Renal cortical epithelial cell (primary cell): ENCODE results near the gene TTC22. TPM values are rescaled to one million over a fixed set of nuclear protein-coding genes. Genes with fewer than 3 reads are reported as not detected.

Source experiments
- DNase-seq: peaks from one replicate; pipeline ENCODE4 v3.0.0-alpha.2; 2011; ENCODE audit warnings: low read depth
- total RNA-seq: library from RNA; depleted of rRNA; stranded (reverse); fragments of >200 nt; gene quantifications from 2 replicates; pipeline ENCODE4 v1.2.3, GENCODE V29; 2014

The TTC22 gene
- 6.9 and 10.3 TPM in 2 replicates for total RNA-seq

DNA sequence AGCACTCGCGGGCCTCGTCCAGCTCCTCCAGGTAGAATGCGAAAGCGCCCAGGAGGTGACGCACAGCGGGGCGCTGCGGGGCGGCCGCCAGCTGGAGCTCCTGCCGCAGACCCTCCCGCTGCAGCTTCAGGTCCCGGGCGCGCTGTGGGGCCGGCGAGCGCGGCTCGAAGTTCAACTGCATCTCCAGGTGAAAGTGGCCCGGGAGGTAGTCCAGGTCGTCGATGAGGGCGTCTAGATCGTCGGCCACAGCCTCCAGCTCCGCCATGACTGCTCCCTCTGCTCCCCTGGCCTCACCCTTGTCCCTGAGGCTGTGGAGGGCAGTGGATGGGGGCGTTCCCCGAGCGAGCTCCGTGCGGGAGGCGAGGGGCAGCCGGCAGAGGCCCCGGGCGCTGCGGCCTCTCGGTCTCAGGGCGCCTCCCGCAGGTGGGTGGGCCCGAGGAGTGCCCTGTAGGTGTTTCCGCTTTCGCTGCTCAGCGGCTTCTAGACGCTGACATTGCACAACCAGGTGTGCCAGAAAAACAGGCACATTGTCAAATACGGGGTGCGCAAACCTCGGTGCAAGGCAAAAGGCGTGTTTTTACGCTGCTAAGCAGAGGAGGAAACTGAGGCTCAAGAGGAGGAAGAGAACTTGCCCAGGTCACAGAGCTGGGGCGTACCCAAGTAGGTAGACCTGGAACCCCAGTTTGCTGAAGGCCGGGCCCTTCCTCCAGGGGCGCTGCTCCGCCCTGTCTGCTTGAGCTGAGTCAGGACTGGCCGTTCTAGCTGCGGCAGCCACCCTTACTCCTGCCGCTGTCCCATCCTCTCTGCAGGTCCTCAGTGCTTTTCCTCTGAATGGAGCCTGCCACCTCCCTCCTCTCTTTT, at the start of gene TTC22:
Gene TTC22 (minus strand): TSS at position 425 of the 861 bp plus-strand sequence. CDS start 160 bp downstream, at position 265.
- DNase-seq: peak; percentile 29

DNA sequence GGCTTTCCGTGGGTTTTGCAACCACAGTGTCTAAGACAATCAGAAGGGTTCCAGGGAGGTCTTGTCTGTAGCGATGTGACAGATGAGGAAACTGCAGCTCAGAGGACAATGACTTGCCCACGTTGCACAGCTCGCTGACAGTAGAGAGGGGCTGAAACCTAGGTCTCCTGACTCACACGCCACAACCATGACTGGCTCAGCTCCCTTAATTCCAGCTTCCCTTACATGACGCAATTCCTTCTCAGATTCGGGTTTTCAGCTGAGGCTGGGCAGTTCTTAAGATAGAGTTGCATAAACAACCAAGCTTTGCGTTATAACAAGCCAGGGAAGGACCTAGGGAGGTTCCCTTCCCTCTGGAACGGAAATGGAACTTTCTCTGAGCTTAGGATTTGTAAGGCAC, 49.6 kb upstream of the TTC22 start:
- peak; percentile 95 for DNase-seq

DNA sequence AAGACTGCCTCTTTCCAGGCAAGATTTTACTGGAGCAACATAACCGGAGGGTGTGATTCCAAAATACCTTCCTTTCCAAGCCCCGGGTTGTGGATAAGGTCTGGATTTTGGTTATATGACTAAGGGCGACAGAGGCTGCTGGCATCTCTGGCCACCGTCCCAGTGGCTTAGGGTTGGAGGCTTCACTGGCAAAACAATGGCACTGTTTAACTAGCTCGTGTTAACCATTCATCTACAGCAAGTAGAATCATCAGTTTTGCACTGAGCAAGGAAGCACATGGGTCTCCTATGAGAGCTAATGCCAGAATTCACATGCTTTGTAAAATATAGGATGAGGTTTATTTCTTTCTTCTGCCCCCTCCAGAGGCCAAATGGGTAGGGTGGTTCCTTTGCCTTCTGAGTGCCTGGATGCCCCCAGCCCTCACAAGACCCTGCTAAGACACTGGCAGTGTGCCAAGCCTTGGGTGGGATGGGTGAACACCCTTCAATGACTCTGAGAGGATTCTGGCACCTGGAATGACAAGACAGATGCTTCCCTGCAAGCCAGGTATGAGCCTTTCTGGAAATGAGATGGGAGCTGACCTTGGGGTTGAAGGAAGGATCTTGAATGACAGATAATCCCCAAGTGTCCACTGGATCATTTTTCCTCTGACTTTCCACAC, 49.1 kb upstream of the TTC22 start:
- DNase-seq: peak; percentile 91

DNA sequence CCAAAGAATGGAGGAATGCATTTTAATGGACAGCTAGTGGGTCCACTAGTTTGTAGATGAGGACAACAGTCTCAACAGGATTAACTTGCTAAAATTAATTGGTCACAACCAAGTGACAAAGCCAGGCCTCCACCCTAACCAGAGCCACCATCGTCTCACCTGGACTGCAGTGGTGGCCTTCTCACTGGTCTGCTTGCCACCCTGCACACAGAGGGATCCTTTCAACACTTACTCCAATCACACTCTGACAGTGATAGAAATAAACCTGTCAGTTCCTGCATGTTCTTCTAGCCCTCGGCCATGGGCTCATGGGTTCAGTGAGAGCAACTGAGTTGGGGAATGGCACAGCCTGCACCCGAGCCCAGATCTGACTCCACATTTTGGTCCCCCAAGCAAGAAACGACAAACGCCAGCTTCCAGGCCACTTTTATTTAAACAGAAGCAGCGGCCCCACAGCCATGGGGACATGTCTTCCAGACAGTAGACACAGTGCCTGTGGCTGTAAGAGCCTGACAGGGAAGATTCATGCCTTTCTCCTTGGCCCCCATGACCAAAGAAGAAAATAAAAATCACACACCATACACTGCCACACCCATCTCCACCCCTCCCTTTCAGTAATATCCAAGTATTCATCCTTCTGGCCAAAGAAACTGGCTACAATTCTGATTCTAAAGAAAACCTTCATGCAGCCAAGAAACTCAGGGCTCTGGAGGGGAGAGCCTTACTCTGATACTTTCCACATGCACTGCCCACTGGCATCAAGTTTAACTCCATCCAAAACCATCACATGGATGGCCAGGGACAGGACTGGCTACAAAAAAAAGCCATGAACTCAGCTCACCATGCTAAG, 48.3 kb upstream of the TTC22 start:
- no peak for DNase-seq

DNA sequence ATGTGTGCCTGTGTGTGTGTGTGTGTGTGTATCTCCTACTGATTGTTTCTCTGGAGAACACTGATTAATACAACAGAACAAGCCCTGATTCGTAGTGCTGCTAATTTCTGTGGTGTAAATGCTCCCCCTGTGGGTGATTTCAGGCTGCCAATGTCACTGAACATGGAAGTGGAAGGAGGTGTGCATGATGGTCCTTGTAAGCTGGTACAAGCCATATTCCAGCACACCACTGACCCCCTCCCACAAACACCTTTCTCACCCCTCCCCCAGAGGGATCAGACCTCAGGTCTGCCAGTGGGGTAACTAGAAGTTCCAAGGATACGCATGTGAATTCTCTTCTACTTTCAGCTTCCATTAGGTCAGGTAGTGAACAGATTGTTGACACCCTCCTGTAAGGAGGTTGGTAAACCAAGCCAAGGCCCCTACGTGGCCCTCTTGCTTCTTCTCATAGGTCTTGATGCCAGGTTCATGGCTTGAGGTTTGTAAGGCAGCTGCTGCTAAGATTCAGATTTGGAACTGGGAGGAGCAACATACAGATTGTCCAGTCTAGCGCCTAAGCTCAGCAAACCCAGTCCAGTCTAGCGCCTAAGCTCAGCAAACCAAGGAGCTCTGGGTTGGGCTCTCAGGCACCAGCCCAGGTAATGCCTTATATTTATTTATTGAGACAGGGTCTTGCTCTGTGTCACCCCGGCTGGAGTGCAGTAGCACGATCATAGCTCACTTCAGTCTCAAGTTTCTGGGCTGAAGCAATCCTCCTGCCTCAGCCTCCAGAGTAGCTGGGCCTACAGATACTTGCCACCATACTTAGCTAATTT, 47.2 kb upstream of the TTC22 start:
- no peak for DNase-seq

DNA sequence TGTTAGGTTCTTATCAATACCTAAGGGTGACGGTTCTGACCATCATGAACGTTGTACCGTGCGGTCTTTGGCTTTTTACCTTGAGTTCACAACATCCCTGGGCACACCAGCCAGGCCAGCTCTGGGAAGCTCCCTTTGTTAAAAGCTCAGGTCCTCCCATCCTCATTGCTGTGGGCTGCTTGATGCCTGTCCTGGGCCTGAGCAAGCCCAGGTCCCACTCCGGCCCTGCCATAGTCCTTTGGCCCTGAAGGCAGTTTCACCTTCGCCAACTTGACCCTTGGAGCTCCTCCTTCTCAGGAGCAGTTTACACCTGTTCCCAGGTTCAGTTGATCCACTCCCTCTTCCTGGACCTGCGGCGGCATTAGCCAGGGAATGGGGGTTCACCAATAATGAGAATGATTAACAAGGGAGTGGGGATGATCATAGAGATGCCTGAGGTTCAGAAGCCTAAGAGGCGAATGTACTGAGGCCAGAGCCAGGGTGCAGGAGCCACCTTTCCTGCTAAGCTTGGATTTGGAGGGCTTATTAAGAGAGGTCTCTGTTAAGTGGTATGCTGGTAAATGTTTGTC, 45.7 kb upstream of the TTC22 start:
- DNase-seq: no peak

DNA sequence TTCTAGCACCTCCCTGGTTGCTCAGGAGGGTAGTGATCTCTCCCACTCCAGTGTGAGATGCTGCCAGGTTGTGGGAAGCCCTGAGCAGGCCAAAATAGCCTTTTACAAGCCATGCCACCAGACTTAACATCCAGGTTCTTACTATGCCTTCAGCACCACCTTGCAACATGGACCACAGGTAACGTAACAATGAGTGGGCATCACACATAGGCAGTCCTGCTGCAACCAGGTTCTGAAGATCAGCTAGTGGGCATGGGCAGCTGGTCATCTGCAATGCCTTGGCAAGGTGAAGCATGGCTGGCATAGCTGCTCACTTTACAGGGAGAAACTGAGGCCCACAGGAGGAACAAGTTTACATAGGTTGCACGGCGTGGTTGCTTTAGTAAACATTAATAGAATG, 45.2 kb upstream of the TTC22 start:
- DNase-seq: no peak

DNA sequence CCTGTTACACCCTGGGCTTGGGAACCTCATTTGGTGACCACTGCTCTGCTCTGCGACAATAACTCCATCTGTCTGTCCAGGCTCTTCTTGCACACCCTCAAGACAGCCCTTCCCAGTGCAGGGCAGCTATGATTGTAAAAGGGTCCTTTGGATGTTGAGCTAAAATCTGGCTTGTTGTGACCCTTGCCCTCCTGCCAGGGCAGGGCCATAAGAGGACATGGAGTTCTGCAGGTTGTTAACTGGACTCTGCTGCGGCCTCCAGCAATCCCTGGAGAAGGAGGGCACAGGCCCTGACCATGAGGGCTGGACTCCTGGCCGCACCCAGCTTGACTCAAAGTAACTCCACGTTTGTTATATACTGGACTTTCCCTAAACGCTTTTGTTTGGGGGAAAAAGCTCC, 44.6 kb upstream of the TTC22 start:
- no peak for DNase-seq

DNA sequence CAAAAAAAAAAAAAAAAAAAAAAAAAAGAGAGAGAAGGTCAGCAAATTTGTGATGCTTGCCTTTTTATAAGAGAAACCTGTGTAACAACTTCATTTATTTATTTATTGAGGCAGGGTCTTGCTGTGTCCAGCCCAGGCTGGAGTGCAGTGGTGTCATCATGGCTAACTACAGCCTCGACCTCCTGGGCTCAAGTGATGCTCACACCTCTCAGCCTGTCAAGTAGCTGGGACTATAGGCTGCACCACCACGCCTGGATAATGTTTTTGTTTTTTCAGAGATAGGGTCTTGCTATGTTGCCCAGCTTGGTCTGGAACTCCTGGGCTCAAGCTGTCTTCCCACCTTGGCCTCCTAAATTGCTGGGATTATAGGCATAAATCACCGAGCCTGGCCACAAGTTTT, 43.4 kb upstream of the TTC22 start:
- DNase-seq: no peak

DNA sequence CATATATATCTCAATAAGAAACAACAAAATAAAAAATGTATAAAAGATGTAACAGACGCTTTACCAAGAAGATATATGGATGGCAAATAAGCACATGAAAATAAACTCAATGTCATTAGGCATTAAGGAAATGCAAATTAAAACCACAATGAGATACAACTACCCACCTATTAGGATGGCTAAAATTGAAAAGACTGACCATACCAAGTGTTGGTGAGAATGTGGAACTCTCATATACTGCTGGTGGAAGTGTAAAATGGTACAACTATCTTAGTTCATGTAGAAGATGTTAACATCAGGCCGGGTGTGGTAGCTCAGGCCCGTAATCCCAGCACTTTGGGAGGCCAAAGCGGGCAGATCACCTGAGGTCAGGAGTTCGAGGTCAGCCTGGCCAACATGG, 42.3 kb upstream of the TTC22 start:
- DNase-seq: no peak

DNA sequence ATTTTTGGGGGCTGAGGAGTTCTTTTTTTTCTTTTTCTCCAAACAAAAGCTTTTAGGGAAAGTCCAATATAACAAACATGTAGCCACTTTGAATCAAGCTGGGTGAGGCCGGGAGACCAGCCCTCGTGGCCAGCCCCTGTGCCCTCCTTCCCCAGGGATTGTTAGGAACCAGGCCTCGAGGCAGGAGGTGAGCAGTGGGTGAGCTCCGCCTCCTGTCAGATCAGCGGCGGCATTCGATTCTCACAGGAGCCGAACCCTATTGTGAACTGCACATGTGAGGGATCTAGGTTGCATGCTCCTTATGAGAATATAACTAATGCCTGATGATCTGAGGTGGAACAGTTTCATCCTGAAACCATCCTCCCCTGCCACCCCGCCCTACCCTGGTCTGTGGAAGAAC, 41.8 kb upstream of the TTC22 start:
- no peak for DNase-seq

DNA sequence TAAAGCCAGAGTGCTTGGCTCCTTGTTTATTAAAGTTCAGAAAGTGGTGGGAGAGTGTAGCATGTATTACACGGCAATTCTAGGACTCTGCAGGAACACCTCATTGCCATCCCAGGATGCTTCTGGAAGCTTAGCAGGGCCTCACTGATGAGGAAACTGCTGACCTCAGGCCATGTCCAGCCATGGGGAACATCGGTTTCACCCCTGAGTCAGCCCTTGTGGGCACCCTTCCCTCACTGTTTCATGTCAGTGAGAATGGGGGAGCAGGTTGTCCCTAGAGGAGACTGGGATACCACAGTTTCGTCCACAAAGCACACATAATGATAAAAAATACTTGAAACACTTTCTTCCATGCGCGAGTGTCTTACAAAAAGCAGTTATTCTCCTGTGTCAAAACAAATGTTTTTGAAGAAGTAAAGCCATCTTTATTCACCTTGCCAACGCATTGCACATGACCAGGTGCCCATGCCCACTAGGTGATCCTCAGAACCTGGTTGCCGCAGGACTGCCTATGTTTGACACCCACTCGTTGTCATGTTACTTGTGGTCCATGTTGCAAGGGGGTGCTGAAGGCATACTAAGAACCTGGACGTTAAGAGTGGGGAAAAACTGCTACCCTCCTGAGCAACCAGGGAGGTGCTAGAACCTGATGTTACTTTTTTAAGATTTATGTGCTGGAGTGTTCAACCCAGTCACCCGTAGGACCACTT, 41.2 kb upstream of the TTC22 start:
- DNase-seq: no peak

DNA sequence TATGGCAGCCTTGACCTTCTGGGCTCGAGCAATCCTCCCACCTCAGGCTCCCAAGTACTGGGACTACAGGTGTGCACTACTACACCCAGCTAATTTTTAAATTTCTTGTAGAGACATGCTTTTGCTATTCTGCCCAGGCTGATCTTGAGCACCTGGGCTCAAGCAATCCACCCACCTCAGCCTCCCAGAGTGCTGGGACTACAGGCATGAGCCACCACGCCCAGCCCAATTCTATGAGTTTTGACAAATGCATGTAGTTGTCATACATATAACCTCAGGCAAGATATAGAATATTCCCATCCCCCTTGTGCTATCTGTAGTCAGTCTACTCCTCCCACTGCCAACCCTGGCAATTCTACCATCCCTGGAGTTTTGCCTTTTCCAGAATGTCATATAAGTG, 38.7 kb upstream of the TTC22 start:
- DNase-seq: no peak

DNA sequence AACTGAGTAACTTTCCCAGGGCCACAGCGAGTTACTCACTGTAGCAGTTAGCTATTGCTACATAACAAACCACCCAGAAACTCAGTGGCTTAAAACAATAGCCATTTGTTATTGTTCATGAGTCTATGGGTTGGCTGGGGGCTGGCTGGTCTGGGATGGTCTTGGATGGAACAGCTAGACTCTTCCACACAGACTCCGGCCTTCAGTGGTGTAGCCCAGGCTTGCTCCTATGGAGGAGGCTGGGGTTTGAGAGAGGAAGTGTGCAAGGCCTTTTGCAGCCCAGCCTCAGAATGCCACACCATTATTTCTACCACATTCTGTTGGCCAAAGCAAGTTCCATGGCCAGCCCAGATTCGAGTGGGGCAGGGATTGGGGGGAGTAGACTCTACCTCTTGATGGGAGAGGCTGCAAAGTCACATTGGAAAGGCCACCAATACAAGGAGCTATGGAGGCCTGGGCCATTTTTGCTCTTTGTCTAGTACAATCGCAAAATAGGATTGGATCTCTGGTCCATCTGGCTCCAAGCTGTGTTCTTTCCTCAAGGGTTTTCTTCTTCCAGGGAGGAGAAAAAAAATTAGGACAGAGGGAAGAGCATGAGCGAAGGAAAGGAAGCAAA, 37.5 kb upstream of the TTC22 start:
- no peak for DNase-seq

DNA sequence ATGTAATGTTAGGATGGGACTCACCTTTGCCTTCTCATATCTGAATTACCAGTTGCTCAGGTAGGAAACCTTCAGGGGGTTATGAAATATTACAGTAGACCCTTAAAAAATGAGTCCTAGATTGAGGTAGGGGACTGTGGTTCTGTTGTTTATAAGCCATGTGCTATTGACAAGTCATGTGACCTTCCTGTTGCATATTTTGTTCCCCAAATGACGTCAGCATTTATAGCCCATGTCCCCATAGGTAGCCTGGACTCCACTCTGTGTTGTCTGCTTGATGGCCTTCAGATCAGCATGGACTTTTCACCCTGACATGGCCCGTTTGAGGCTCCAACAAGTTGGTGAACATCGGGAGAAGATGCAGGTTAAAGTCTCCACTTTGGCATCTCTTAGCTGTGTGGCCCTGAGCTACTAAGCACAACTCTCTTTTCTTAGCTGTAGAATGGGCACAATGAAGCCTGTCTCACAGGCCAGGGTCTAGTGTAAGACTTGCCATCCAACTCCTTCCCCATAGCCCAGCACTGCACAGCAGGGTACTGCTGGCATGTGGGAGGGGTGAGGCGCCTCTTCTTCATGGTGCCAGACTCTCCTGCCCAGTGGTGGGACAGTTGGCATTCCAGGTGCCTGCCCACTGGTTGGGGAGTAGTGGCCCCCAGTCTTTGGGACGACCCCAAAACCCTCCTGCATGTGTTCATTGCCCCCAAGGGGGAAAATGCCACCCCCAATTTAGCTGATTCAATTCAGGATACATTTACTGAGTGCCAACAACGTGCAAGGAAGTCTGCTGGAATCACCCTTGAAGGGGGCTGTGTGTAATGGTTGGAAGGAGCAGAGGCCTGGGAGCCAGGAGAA, 36.1 kb upstream of the TTC22 start:
- no peak for DNase-seq

DNA sequence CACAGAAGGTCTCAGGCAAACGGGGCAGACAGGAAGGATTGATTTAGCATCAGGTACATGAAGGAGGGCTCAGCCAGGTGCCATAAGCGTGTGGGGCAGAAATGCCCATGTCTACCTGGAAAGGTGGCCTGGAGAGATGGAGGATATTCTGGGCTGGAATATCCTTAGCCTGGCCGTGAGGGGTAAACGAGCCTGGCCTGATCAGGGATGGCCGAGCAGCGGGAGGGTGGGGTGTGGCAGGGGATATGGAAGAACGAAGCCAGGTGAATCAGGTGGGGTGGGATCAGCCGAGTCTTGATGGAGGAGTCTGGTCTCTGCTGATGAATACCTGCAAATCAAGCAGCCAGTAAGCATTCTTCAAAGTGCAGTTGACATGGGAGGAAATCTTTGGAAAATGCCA, 35.5 kb upstream of the TTC22 start:
- no peak for DNase-seq

DNA sequence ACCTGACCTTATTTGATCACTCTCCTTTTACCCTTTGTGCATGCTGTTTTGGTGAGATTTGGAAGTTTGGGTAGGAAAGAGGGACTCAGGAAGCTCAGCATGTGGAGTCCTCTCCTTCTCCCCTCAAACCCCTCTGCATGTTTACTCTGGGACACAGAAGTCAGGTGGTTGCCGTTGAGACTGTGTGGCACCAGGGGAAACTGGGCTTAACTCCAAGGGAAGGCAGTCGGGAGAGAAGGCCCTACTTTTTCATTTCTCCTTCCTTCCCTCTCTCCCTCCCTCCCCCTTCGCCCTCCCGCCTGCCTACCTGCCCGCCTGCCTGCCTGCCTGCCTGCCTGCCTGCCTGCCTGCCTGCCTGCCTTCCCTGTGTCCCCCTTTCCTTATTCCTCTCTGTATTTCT, 34.8 kb upstream of the TTC22 start:
- DNase-seq: no peak

DNA sequence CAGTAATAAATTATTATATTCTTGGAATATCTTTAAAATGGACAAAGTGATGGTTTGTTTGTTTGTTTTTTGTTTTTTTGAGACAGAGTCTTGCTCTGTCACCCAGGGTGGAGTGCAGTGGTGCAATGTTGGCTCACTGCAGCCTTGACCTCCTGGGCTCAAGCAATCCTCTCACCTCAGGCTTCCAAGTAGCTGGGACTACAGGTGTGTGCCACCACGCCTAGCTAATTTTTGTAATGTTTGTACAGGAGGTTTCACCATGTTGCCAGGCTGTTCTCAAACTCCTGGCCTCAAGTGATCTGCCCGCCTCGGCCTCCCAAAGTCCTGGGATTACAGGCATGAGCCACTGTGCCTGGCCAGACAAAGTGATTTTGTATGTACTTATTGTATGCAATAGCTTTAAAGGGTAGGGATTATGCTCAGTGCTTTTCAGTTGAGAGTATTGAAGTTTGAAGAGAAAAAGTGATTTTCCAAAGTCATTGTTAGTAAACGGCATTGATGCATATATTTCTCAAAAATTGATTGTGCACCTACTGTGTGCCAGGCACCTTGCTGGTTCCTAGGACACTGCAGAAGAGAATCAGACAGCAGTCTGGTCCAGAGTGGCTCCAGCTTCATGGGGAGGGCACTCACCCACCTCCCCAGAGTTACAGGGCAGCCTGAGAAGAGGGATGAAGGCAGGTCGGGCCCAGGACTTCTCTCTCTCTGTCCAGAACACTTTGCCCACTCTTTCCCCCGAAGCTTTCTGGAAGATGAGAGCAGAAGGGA, 34.2 kb upstream of the TTC22 start:
- DNase-seq: no peak
